ENCODE results near the gene PRKAA2.

The PRKAA2 gene

DNA sequence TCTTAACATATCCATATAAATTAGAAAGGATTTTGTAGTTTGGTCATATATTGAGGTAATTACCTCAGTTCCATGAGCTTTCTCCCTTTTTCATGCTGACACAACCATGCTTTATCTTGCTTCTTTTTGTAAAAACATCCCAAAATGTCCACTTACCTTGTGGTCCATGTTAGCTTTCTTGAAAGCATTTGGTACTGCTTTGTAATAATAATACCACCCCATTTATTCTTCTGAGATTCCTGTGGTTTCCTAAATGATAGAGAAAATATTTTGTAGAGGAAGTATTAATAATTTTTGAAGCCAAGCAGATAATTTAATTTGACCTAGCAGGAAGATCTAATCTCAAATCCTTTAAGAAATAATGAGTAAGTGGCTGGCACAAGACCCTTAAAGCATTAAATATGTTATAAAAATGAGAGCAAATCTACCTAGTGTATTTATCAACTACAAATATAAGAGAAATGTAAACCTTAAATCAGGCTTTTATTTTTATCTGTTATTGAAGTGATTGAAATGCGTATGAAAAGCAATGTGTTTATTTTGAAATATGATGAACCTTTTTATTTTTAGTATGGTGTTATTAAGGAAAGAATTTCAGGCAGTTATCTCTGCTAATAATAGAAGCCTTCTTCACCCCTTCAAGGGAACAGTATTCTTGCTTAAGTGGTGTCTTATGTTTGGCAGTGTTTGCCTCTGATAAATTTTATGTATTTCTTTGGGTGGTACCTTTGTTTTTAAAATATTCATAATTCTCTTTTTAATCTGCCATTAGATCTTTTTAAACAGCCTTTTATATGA, 9.2 kb downstream of the PRKAA2 start:
- no peak for DNase-seq (ENCODE audit: low read depth)

DNA sequence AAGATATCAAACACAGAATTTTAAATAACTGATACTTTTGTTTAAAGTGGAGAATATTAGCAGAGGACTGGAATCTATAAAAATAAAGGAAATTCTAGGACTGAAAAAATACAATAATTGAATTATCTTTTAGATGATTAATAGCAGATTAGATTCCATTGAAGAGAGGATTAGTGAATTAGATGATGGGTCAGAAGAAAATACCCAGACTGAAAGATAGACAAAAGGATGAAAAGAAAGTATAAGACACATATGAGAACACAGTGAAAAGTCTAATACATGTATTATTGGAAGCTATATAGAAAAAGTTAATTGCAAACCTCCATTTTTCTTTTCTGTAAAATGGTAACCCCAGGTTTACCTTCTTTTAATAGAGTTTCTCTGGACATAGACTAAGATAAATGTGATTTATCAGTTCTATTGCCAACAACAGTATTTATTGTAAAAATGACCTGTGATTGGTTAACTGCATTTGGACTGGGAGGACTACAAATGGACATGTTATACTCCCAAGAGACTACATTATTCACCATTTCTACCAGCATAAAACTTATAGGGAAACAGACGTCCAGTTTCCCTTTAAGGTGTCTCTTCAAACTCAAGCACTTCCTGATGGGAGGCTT, 11.0 kb downstream of the PRKAA2 start:
- no peak for DNase-seq (ENCODE audit: low read depth)

GRCh38 chr1:56658254-56658653, 13.1 kb downstream of the PRKAA2 start:
- DNase-seq (ENCODE audit: low read depth) = no peak

GRCh38 chr1:56660293-56660692, 15.2 kb downstream of the PRKAA2 start:
- no peak for DNase-seq (ENCODE audit: low read depth)

DNA sequence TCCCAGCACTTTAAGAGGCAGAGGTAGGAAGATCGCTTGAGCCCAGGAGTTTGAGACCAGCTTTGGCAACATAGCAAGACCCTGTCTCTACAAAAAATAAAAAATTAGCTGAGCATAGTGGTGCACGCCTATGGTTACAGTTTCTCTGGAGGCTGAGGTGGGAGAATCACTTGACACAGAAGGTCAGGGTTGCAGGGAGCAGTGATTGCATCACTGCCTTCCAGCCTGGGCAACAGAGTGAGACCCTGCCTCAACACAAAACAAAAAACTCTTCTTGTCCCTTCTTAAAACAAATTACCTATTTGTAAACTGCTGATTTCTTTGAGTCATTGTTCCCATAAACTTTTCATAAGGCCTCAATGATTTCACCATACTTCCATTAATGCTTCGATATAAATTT, 18.7 kb downstream of the PRKAA2 start:
- no peak for DNase-seq (ENCODE audit: low read depth)

DNA sequence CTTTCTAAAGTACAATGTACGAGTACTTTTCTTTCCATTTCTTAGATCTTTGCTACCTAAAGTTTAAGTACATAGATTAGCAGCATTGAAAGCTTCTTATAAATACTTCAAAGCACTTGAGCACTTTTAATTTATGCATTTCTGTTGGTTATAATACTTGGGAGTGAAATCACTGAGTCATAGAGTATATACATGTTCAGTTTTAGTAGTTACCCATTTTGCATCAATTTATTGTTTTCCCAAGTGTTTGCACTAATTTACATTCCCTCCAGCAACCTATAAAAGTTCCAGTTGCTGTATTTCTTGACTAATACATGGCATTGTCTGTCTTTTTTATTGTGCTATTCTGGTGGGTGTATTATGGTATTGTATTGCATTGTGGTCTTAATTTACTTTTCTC, 20.3 kb downstream of the PRKAA2 start:
- DNase-seq (ENCODE audit: low read depth) = no peak

DNA sequence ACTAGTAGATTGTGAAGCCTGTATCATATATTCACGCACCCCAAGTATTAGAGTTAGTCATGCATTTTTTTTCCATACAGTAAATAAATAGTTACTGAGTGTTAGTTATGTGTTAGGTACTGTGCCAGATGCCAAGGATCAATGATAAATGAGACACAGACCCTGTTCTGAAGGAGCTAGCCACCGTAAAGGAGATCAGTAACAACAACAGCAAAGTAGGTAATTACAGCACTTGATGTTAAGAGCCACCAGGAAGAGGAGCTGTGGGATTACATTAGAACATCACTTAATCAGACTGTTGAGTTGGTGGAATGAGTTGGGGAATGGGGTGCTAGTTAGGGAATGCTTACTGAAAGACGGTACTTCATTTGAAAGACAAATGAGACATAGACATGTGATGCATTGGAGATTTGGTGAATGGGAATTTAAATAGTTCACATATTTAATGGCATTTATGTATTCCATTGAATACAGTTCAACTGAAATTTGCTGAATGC, 21.0 kb downstream of the PRKAA2 start:
- DNase-seq (ENCODE audit: low read depth) = no peak

- DNase-seq (ENCODE audit: low read depth) = no peak
Observed at GRCh38 chr1:56670350-56670749, 25.2 kb downstream of the PRKAA2 start.

DNA sequence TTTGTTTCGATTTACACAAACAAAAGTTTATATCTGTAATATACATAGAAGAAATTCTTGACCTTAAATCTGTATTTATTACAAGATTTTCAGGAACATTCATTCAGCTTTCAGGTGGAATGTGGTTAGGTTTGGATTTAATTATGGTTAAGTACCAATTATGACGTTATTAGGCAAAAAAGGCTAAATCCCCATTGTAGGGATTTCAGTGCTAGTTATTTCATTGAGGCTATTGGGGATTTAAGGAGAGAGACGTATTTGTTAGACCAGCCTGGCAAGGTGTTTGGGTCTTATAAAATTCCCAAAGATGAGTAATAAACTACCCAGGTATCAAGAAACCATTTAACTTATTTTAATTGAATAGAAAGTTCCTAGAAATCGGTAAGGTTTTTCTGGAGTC, 26.0 kb downstream of the PRKAA2 start:
- no peak for DNase-seq (ENCODE audit: low read depth)

- DNase-seq (ENCODE audit: low read depth) = no peak
Observed at GRCh38 chr1:56671542-56671941, 26.4 kb downstream of the PRKAA2 start.

GRCh38 chr1:56672579-56672978, 27.5 kb downstream of the PRKAA2 start:
- DNase-seq (ENCODE audit: low read depth) = no peak

DNA sequence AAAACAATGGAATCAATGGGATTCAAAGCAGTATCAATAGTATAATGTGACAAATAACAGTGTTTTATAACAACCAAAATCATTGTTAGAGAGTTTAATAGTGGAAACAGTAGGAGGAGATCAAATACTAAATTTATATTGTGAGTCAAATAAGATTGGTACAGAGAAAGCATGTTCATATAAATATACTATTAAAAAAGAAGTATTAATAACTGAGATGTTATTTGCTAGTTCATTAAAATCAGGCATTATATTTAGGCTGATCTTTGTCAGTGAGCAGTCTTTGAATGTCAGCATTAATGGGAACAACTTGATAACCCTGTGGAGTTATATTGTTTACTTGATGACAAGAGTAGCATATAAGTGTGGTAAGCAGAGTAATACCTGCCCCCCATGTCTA, 30.6 kb downstream of the PRKAA2 start:
- DNase-seq (ENCODE audit: low read depth) = no peak

- DNase-seq (ENCODE audit: low read depth) = no peak
Observed at GRCh38 chr1:56676571-56677035, 31.5 kb downstream of the PRKAA2 start.

- no peak for DNase-seq (ENCODE audit: low read depth)
Observed at GRCh38 chr1:56683569-56683968, 38.5 kb downstream of the PRKAA2 start.

DNA sequence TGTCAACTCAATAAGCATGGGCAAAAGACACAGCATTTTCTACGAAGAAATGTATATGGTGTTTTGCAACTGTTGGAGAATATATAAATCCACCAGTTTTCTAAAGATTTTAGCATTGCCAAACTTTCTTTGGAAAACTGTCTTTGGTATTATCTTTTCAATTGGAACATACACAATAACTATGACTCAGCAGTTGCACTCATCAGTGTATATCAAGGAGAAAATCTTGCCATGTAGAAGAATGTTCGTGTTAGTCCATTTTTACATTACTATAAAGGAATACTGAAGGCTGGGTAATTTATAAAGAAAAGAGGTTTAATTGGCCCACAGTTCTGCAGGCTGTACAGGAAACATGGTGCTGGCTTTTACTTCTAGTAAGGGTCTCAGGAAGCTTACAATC, 41.1 kb downstream of the PRKAA2 start:
- DNase-seq (ENCODE audit: low read depth) = no peak

DNA sequence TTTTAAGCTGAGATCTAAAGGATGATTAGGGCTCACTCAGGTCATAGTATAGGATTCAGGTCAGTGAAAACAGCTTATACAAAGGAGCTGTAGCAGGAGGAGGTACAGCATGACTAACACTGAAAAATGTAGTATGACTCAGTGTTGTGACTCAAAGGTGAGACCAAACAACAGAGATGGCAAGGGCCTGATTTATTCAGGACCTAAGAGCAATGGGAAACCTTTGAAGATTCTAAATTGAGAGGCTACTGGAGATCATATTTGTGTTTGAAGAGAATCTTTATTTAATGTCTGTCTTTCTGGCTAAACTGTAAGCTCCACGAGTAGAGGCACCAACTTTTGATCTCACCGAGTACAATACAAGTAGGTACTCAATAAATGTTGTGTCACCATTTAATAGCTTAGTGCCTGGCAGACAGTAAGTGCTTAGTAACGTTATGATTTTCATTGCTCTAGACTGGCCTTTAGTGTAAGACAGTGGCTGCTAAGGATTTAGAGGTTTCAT, 43.5 kb downstream of the PRKAA2 start:
- no peak for DNase-seq (ENCODE audit: low read depth)

DNA sequence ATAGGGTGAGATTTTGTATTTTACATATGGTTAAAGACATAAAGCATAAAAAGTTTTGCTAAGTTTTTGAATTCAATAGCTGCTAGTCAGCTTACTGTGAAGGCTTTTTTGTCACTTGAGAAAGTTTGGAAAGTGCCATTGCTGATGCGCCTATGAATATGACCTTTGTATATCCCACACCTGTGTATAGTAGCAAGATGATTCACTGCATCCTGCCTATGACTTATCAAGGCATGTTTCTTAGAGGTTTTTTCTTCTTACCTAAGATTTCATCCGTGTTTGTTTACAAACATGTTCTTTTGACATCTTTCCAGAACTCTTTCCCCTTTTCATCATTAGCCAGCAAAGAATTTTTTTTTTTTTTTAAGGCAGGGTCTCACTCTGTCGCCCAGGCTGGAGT, 51.5 kb downstream of the PRKAA2 start:
- no peak for DNase-seq (ENCODE audit: low read depth)

DNA sequence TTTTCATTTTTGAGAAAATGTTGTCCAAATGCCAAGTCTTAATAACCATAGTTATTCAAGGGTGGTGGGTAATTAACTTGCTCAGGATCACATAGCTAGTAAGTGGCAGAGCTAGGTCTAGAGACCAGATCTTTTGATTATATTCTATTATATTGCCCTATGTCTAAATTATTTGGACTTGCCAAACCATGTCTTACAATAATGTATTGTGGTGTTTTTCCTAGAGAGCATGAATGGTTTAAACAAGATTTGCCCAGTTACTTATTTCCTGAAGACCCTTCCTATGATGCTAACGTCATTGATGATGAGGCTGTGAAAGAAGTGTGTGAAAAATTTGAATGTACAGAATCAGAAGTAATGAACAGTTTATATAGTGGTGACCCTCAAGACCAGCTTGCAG, 58.6 kb downstream of the PRKAA2 start:
- DNase-seq (ENCODE audit: low read depth) = no peak

DNA sequence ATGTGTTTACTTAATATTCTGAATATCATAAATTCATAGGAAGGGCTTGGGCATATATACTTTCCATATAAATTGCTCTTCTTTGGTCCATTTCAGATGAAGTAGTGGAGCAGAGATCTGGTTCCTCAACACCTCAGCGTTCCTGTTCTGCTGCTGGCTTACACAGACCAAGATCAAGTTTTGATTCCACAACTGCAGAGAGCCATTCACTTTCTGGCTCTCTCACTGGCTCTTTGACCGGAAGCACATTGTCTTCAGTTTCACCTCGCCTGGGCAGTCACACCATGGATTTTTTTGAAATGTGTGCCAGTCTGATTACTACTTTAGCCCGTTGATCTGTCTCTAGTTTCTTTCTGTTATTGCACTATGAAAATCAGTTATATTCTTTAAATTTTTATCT, 62.3 kb downstream of the PRKAA2 start:
- DNase-seq (ENCODE audit: low read depth) = no peak

DNA sequence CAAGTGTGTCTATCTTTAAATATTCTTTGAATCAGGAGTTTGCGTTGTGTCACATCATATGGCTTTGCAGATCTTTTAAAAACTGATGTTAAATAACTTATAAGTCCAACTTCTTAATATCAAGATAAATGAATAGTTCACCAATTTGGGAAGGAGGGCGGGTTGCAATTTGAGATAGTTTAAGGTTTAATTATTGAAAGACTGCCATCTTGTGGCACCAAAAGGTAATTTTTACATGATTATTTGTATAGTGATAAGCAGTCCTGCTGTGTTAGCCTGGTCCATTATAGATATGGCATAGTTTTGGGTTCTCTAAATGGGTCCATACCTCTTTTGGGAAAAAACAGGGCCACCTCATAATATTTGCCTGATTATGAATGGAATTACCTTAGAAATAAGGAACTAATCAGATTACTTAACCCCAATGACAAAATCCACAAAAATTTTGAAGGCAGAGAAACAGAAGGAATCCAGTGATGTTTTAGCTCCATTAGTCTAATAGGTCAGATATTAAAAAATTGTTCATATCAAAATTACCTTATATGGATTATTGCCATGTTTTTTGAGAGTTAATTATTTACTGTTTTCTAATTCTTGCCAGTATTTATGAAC, 64.3 kb downstream of the PRKAA2 start:
- DNase-seq (ENCODE audit: low read depth) = no peak

DNA sequence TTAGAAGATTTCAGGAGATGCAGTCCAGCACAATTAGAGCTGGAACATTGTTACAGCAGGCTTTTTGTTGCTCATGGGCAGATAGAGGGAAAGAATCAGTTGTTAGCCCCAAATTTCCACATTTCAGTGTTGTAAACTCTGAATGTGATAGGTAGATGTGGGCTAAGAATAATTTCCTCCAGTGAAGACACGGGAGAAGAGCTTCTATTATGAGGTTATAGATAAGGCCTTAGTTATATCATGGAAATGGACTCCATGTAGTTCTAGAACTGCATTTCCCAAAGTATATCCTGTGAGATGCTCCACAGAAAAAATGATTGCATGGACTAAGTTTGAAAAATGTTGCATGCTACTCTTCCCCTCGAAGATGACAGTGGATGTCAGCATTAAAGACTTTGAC, 64.9 kb downstream of the PRKAA2 start:
- DNase-seq (ENCODE audit: low read depth) = no peak

DNA sequence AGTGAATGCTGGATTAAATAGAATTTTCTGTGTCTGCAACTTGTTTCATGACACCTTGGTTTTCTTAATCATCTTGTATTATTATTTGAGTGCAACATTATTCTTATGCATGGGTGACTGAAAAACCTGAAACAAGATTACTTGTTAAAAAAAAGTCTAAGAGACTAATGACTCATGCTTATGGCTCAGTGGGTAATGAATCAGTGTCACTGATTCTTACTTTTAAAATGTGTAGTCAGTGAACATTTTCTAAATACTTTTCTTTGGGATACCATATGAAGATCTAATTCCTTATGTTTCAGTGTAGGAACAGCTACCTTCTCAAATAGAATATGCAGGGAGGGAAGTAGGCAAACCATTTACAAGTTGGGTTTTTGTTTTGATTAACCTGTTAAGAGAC, 65.5 kb downstream of the PRKAA2 start:
- no peak for DNase-seq (ENCODE audit: low read depth)

DNA sequence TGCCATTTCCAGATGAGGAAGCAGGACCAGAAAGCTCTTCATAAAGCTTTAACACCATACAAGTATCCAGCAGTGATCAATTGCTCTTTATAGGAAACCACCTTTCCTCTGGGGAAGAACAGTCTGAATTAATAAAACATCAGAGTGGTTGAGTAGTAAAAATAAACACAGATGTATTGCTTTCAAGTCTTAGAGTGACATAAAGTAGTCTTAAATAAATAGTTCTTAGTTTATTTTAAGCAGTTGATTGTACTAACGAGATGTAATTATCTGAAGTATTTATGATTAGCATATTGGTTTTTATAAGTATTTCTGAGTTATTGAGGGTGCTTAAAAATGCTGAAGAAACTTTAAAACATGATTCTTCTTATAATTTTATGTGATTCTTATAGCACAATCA, 67.0 kb downstream of the PRKAA2 start:
- DNase-seq (ENCODE audit: low read depth) = no peak
